ENCODE results near the gene EPHA3. TPM values are rescaled to one million over a fixed set of nuclear protein-coding genes. Genes with fewer than 3 reads are reported as not detected.

EPHA3 gene
- total RNA-seq, 1 experiment from 2014 or later = 0.74 TPM

- no peaks in the 10 kb centered on the region for H3K36me3 Mint-ChIP-seq
- POLR2A ChIA-PET = no interaction called here
- no peak overlapping the region for H3K4me3 Mint-ChIP-seq
- ATAC-seq (no peak), DNase-seq (ENCODE audit: low spot score) (no peak)
- no peak overlapping the region for H3K27ac Mint-ChIP-seq
- CTCF ChIA-PET = interaction anchor here (0.6 kb wide), 1 partner anchor 1219 kb away, joined by 6 read pairs; no protein-coding TSS in a partner anchor
- H3K4me1 Mint-ChIP-seq = no peaks in the 10 kb centered on the region; the same call in 1 of the 2 replicates
- TF ChIP-seq ZNF121 (CRISPR knock-in tag; IDR thresholded peaks at IDR 0.05) (no peak), ESRRA (CRISPR knock-in tag; IDR thresholded peaks at IDR 0.05; ENCODE audit: borderline replicate concordance) (no peak), RORB (CRISPR knock-in tag; IDR thresholded peaks at IDR 0.05) (no peak), NR2C2 (CRISPR knock-in tag; IDR thresholded peaks at IDR 0.05) (no peak), ATF1 (CRISPR knock-in tag; IDR thresholded peaks at IDR 0.05) (no peak), PREB (CRISPR knock-in tag; IDR thresholded peaks at IDR 0.05; ENCODE audit: borderline replicate concordance) (no peak)
- TF ChIP-seq, protein P1, sequence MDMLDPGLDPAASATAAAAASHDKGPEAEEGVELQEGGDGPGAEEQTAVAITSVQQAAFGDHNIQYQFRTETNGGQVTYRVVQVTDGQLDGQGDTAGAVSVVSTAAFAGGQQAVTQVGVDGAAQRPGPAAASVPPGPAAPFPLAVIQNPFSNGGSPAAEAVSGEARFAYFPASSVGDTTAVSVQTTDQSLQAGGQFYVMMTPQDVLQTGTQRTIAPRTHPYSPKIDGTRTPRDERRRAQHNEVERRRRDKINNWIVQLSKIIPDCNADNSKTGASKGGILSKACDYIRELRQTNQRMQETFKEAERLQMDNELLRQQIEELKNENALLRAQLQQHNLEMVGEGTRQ (CRISPR knock-in tag; IDR thresholded peaks at IDR 0.05) = no peak
- TF ChIP-seq, protein P2, sequence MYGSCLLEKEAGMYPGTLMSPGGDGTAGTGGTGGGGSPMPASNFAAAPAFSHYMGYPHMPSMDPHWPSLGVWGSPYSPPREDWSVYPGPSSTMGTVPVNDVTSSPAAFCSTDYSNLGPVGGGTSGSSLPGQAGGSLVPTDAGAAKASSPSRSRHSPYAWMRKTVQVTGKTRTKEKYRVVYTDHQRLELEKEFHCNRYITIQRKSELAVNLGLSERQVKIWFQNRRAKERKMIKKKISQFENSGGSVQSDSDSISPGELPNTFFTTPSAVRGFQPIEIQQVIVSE (CRISPR knock-in tag; IDR thresholded peaks at IDR 0.05; ENCODE audit: borderline replicate concordance) = no peak
- H3K27me3 Mint-ChIP-seq (ENCODE audit: low read depth) = no peaks in the 10 kb centered on the region
- H3K9me3 Mint-ChIP-seq = no peaks in the 10 kb centered on the region
These were observed 318.6 kb downstream of the EPHA3 start for GRCh38 chr3:89426060-89426459.

GRCh38 chr3:89434621-89435380 is 327.4 kb downstream of the EPHA3 start:
- Mint-ChIP-seq H3K27ac (no peak overlapping the region), H3K4me1 (peaks cover 3% of the 10 kb centered on the region; the same call in 1 of the 2 replicates), H3K9me3 (no peaks in the 10 kb centered on the region), H3K36me3 (no peaks in the 10 kb centered on the region), H3K27me3 (ENCODE audit: low read depth) (no peaks in the 10 kb centered on the region), H3K4me3 (no peak overlapping the region)
- POLR2A ChIA-PET = no interaction called here
- TF ChIP-seq, protein P3, sequence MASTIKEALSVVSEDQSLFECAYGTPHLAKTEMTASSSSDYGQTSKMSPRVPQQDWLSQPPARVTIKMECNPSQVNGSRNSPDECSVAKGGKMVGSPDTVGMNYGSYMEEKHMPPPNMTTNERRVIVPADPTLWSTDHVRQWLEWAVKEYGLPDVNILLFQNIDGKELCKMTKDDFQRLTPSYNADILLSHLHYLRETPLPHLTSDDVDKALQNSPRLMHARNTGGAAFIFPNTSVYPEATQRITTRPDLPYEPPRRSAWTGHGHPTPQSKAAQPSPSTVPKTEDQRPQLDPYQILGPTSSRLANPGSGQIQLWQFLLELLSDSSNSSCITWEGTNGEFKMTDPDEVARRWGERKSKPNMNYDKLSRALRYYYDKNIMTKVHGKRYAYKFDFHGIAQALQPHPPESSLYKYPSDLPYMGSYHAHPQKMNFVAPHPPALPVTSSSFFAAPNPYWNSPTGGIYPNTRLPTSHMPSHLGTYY (CRISPR knock-in tag; IDR thresholded peaks at IDR 0.05) = no peak
- TF ChIP-seq SMAD3 (CRISPR knock-in tag; IDR thresholded peaks at IDR 0.05; ENCODE audit: borderline replicate concordance) (no peak), ATF1 (CRISPR knock-in tag; IDR thresholded peaks at IDR 0.05) (no peak), NR1H2 (CRISPR knock-in tag; IDR thresholded peaks at IDR 0.05) (no peak), JAZF1 (CRISPR knock-in tag; IDR thresholded peaks at IDR 0.05) (no peak)
- TF ChIP-seq, protein P4, sequence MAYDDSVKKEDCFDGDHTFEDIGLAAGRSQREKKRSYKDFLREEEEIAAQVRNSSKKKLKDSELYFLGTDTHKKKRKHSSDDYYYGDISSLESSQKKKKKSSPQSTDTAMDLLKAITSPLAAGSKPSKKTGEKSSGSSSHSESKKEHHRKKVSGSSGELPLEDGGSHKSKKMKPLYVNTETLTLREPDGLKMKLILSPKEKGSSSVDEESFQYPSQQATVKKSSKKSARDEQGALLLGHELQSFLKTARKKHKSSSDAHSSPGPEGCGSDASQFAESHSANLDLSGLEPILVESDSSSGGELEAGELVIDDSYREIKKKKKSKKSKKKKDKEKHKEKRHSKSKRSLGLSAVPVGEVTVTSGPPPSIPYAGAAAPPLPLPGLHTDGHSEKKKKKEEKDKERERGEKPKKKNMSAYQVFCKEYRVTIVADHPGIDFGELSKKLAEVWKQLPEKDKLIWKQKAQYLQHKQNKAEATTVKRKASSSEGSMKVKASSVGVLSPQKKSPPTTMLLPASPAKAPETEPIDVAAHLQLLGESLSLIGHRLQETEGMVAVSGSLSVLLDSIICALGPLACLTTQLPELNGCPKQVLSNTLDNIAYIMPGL (CRISPR knock-in tag; IDR thresholded peaks at IDR 0.05) = no peak
- CTCF ChIA-PET = no interaction called here
- DNase-seq (ENCODE audit: low spot score) = no peak
- no peak for ATAC-seq

GRCh38 chr3:89436846-89437245 is 329.4 kb downstream of the EPHA3 start:
- CTCF ChIA-PET = no interaction called here
- DNase-seq (ENCODE audit: low spot score) (no peak), ATAC-seq (no peak)
- H3K9me3 Mint-ChIP-seq = no peaks in the 10 kb centered on the region
- H3K4me3 Mint-ChIP-seq = no peak overlapping the region
- peaks cover 3% of the 10 kb centered on the region; the same call in 1 of the 2 replicates for H3K4me1 Mint-ChIP-seq
- H3K27me3 Mint-ChIP-seq (ENCODE audit: low read depth) = no peaks in the 10 kb centered on the region
- no peaks in the 10 kb centered on the region for H3K36me3 Mint-ChIP-seq
- POLR2A ChIA-PET = interaction anchor here (0.7 kb wide), 1 partner anchor 142 kb away, joined by 3 read pairs; no protein-coding TSS in a partner anchor
- no peak overlapping the region for H3K27ac Mint-ChIP-seq
- TF ChIP-seq CREM (CRISPR knock-in tag; IDR thresholded peaks at IDR 0.05) (no peak), HMGA2 (CRISPR knock-in tag; IDR thresholded peaks at IDR 0.05) (no peak), ZNF512 (CRISPR knock-in tag; IDR thresholded peaks at IDR 0.05; ENCODE audit: borderline replicate concordance) (no peak), ATF2 (CRISPR knock-in tag; IDR thresholded peaks at IDR 0.05; ENCODE audit: borderline replicate concordance, low read depth) (no peak), IRF1 (CRISPR knock-in tag; IDR thresholded peaks at IDR 0.05) (no peak), SMAD4 (CRISPR knock-in tag; IDR thresholded peaks at IDR 0.05) (no peak), ZNF423 (CRISPR knock-in tag; IDR thresholded peaks at IDR 0.05) (no peak)

Measured in WTC11 (cell line).